IPS-NIHi7 (cell line): ENCODE data around the gene NR6A1.
A peak's percentile ranks its signal among the peaks of the same experiment; 100 is the strongest.
"Not testable (repeated sequence)": the region's sequence is repeated elsewhere in the genome, so short reads cannot be mapped to it uniquely, and the experiment has no call there.

ENCODE experiments used
- DNase-seq: peaks from one replicate; pipeline ENCODE4 v3.0.0; 2012; ENCODE audit warnings: mixed read lengths; ENCODE audit errors: extremely low spot score

NR6A1 gene

GRCh38 chr9:124776954-124777648 lies 6.0 kb upstream of the NR6A1 start, which contains the start of gene OLFML2A:
TSS of gene OLFML2A (plus strand) at chr9:124777133. CDS start at chr9:124777271, 138 bp downstream.
- no peak for DNase-seq

- no peak for DNase-seq
Measured at GRCh38 chr9:124776618-124776953, 5.5 kb upstream of the NR6A1 start.

- peak; percentile 83 for DNase-seq
Measured at GRCh38 chr9:124774129-124774978, 3.2 kb upstream of the NR6A1 start.

GRCh38 chr9:124773473-124774128 lies 2.5 kb upstream of the NR6A1 start:
- no peak for DNase-seq

GRCh38 chr9:124772877-124773276 lies 1.8 kb upstream of the NR6A1 start:
- DNase-seq, result not testable (repeated sequence)

- peak; percentile 77 for DNase-seq
Measured at GRCh38 chr9:124771867-124772679, 962 bp upstream of the NR6A1 start.

GRCh38 chr9:124770359-124771020 lies 621 bp downstream of the NR6A1 start:
- DNase-seq, result peak; percentile 65

GRCh38 chr9:124769549-124770358 lies 1.4 kb downstream of the NR6A1 start:
- peak; percentile 64 for DNase-seq

- no peak for DNase-seq
Measured at GRCh38 chr9:124768750-124769548, 2.2 kb downstream of the NR6A1 start.

GRCh38 chr9:124768334-124768733 lies 2.8 kb downstream of the NR6A1 start:
- no peak for DNase-seq

- no peak for DNase-seq
Measured at GRCh38 chr9:124767821-124768220, 3.3 kb downstream of the NR6A1 start.

- no peak for DNase-seq
Measured at GRCh38 chr9:124766815-124767554, 4.1 kb downstream of the NR6A1 start.

GRCh38 chr9:124766326-124766725 lies 4.8 kb downstream of the NR6A1 start:
- no peak for DNase-seq

- no peak for DNase-seq
Measured at GRCh38 chr9:124765439-124765835, 5.7 kb downstream of the NR6A1 start.

- no peak for DNase-seq
Measured at GRCh38 chr9:124764774-124765438, 6.2 kb downstream of the NR6A1 start.

GRCh38 chr9:124762633-124763032 lies 8.5 kb downstream of the NR6A1 start:
- no peak for DNase-seq

- DNase-seq, result no peak
Measured at GRCh38 chr9:124761710-124762109, 9.4 kb downstream of the NR6A1 start.

GRCh38 chr9:124761196-124761595 lies 9.9 kb downstream of the NR6A1 start:
- DNase-seq, result no peak
